Measurements from ENCODE around the gene SYAP1.
A peak's percentile ranks its signal among the peaks of the same experiment; 100 is the strongest.

Gene SYAP1

GRCh38 chrX:16733013-16733412 lies 13.6 kb downstream of the SYAP1 start:
- Histone ChIP-seq H3K4me3 (replicated peaks; ENCODE audit: insufficient read depth, low read length) (no peak overlapping the region), H3K27ac (replicated peaks) (no peak overlapping the region), H3K27me3 (ENCODE audit: insufficient read depth, poor library complexity, severe bottlenecking) (no peaks in the 10 kb centered on the region)
- no peak for DNase-seq (ENCODE audit: low read depth in 1 of 2, low spot score in 1 of 2)
- TF ChIP-seq SPI1 (IDR thresholded peaks at IDR 0.05; ENCODE audit: borderline replicate concordance, low read depth): no peak
- TF ChIP-seq CTCF (IDR thresholded peaks at IDR 0.05; ENCODE audit: insufficient read depth, low read length): no peak
- TF ChIP-seq REST (IDR thresholded peaks at IDR 0.05; ENCODE audit: insufficient replicate concordance, low read depth): no peak
- TF ChIP-seq POLR2AphosphoS5 (IDR thresholded peaks at IDR 0.05; ENCODE audit: low read depth): no peak
- no peak for TF ChIP-seq GABPA (IDR thresholded peaks at IDR 0.05; ENCODE audit: low read depth)

- Histone ChIP-seq H3K4me3 (replicated peaks; ENCODE audit: insufficient read depth, low read length) (no peak overlapping the region), H3K27ac (replicated peaks) (no peak overlapping the region), H3K27me3 (ENCODE audit: insufficient read depth, poor library complexity, severe bottlenecking) (no peaks in the 10 kb centered on the region)
- no peak for TF ChIP-seq GABPA (IDR thresholded peaks at IDR 0.05; ENCODE audit: low read depth)
- no peak for TF ChIP-seq POLR2AphosphoS5 (IDR thresholded peaks at IDR 0.05; ENCODE audit: low read depth)
- TF ChIP-seq REST (IDR thresholded peaks at IDR 0.05; ENCODE audit: insufficient replicate concordance, low read depth): no peak
- no peak for TF ChIP-seq SPI1 (IDR thresholded peaks at IDR 0.05; ENCODE audit: borderline replicate concordance, low read depth)
- no peak for TF ChIP-seq CTCF (IDR thresholded peaks at IDR 0.05; ENCODE audit: insufficient read depth, low read length)
- no peak for DNase-seq (ENCODE audit: low read depth in 1 of 2, low spot score in 1 of 2)
These were observed 17.6 kb downstream of the SYAP1 start for GRCh38 chrX:16737024-16737423.

GRCh38 chrX:16739574-16739973 lies 20.2 kb downstream of the SYAP1 start:
- DNase-seq (ENCODE audit: low read depth in 1 of 2, low spot score in 1 of 2): peak; percentile 38 to 70
- H3K27me3 ChIP-seq (ENCODE audit: insufficient read depth, poor library complexity, severe bottlenecking): no peaks in the 10 kb centered on the region
- TF ChIP-seq POLR2AphosphoS5 (IDR thresholded peaks at IDR 0.05; ENCODE audit: low read depth): no peak
- TF ChIP-seq REST (IDR thresholded peaks at IDR 0.05; ENCODE audit: insufficient replicate concordance, low read depth): no peak
- no peak for TF ChIP-seq SPI1 (IDR thresholded peaks at IDR 0.05; ENCODE audit: borderline replicate concordance, low read depth)
- no peak for TF ChIP-seq GABPA (IDR thresholded peaks at IDR 0.05; ENCODE audit: low read depth)
- TF ChIP-seq CTCF (IDR thresholded peaks at IDR 0.05; ENCODE audit: insufficient read depth, low read length): no peak
- no peak overlapping the region for H3K4me3 ChIP-seq (replicated peaks; ENCODE audit: insufficient read depth, low read length)
- no peak overlapping the region for H3K27ac ChIP-seq (replicated peaks)

All from HL-60 (cell line).